CD4-positive, CD25-positive, alpha-beta regulatory T cell (primary cell): ENCODE data around the gene NFKB1. TPM values are rescaled to one million over a fixed set of nuclear protein-coding genes. Genes with fewer than 3 reads are reported as not detected.

Experiments
- ATAC-seq, 2 donors: fragments of 150-1000 bp; cut with Tn5 transposase; one replicate each; pipeline ENCODE4 v1.10.0; 2021; ENCODE audit warnings: low read depth in 2 of 2, moderate number of reproducible peaks in 2 of 2, moderate library complexity in 1 of 2
- DNase-seq, 3 donors: peaks; one replicate each; pipeline versions ENCODE4 v3.0.0 to v3.0.0-alpha.2; 2012 to 2022; ENCODE audit warnings: mixed read lengths in 1 of 3
- H3K27ac ChIP-seq: one replicate; pipeline ENCODE4 v1.7.0; 2013; ENCODE audit warnings: mild to moderate bottlenecking, low read length; ENCODE audit not compliant: insufficient read depth, poor library complexity, severe bottlenecking
- H3K27me3 ChIP-seq: one replicate; pipeline ENCODE4 v1.7.0; 2013; ENCODE audit warnings: low read length; ENCODE audit not compliant: control insufficient read depth, insufficient read depth
- H3K36me3 ChIP-seq: one replicate; pipeline ENCODE4 v1.7.0; 2013; ENCODE audit warnings: mild to moderate bottlenecking, low read length, moderate library complexity; ENCODE audit not compliant: control insufficient read depth, insufficient read depth
- H3K4me1 ChIP-seq: 2 replicates; pipeline ENCODE4 v1.7.0; 2013; ENCODE audit warnings: mild to moderate bottlenecking, low read length; ENCODE audit not compliant: insufficient read depth, control insufficient read depth, poor library complexity, severe bottlenecking
- H3K4me3 ChIP-seq: one replicate; pipeline ENCODE4 v1.7.0; 2013; ENCODE audit warnings: low read depth, mild to moderate bottlenecking, low read length, moderate library complexity
- H3K9me3 ChIP-seq, 2 experiments: 1 replicate in 1 of 2; 2 replicates in 1 of 2; pipeline ENCODE4 v1.7.0; 2013; ENCODE audit warnings: low read length in 2 of 2, mild to moderate bottlenecking in 1 of 2, moderate library complexity in 1 of 2; ENCODE audit not compliant: control insufficient read depth in 2 of 2
- H3K27ac Mint-ChIP-seq, 3 donors: one replicate each; pipeline ENCODE4 v1.8.0; 2020 to 2022; ENCODE audit warnings: mild to moderate bottlenecking in 3 of 3, mixed read lengths in 3 of 3, moderate library complexity in 2 of 3
- H3K27me3 Mint-ChIP-seq: one replicate; pipeline ENCODE4 v1.8.0; 2022; ENCODE audit warnings: mild to moderate bottlenecking, mixed read lengths
- H3K36me3 Mint-ChIP-seq: one replicate; pipeline ENCODE4 v1.8.0; 2020; ENCODE audit warnings: mixed read lengths
- H3K4me1 Mint-ChIP-seq, 4 donors: one replicate each; pipeline ENCODE4 v1.8.0; 2020 to 2022; ENCODE audit warnings: mixed read lengths in 4 of 4, mild to moderate bottlenecking in 1 of 4
- H3K4me3 Mint-ChIP-seq, 4 donors: one replicate each; pipeline ENCODE4 v1.8.0; 2020 to 2022; ENCODE audit warnings: mild to moderate bottlenecking in 4 of 4, mixed read lengths in 4 of 4, moderate library complexity in 3 of 4
- H3K9me3 Mint-ChIP-seq, 7 donors: one replicate each; pipeline ENCODE4 v1.8.0; 2020 to 2022; ENCODE audit warnings: mixed read lengths in 7 of 7, mild to moderate bottlenecking in 3 of 7, moderate library complexity in 2 of 7
- polyA plus RNA-seq, 4 donors: library from polyadenylated mRNA; unstranded; fragments of 300-500 nt; fragmentation: Illumina TruSeq; gene quantifications; one replicate each; pipeline ENCODE4 v1.2.3, GENCODE V29; 2021
- total RNA-seq: library from RNA; stranded (reverse); gene quantifications from one replicate; pipeline ENCODE4 v1.2.3, GENCODE V29; 2022

Gene NFKB1
- total and polyA plus RNA-seq, 5 donors from 2014 or later: 9.2 to 152 (median 15.4) TPM

GRCh38 chr4:102505708-102506107 is 4.5 kb downstream of the NFKB1 start:
- Mint-ChIP-seq H3K27ac (no peak overlapping the region), H3K36me3 (peaks cover 9% of the 10 kb centered on the region), H3K27me3 (peaks cover 7% of the 10 kb centered on the region), H3K9me3 (no peaks in the 10 kb centered on the region), H3K4me1 (peaks cover 44 to 67% (median 58%) of the 10 kb centered on the region in 4 donors), H3K4me3 (no peak overlapping the region)
- ATAC-seq (no peak), DNase-seq (no peak)
- Histone ChIP-seq H3K27me3 (no peaks in the 10 kb centered on the region), H3K36me3 (peaks cover 3% of the 10 kb centered on the region), H3K9me3 (no peaks in the 10 kb centered on the region), H3K27ac (no peak overlapping the region), H3K4me1 (peaks cover 40% of the 10 kb centered on the region), H3K4me3 (peak overlapping the region; percentile 99)

GRCh38 chr4:102506523-102506922 is 5.4 kb downstream of the NFKB1 start:
- Mint-ChIP-seq H3K36me3 (peaks cover 15% of the 10 kb centered on the region), H3K9me3 (no peaks in the 10 kb centered on the region), H3K4me3 (peak overlapping the region in 2 of 4 donors; percentile 11 to 23), H3K27me3 (peaks cover 7% of the 10 kb centered on the region), H3K4me1 (peaks cover 50 to 73% (median 63%) of the 10 kb centered on the region in 4 donors), H3K27ac (peak overlapping the region in 2 of 3 donors; percentile 17 to 76)
- H3K4me3 ChIP-seq: no peak overlapping the region
- DNase-seq: no peak
- peaks cover 38% of the 10 kb centered on the region for H3K4me1 ChIP-seq
- ATAC-seq: no peak
- H3K36me3 ChIP-seq: peaks cover 7% of the 10 kb centered on the region
- H3K9me3 ChIP-seq: no peaks in the 10 kb centered on the region
- H3K27me3 ChIP-seq: no peaks in the 10 kb centered on the region
- H3K27ac ChIP-seq: no peak overlapping the region

- Histone ChIP-seq H3K4me3 (no peak overlapping the region), H3K27ac (no peak overlapping the region), H3K9me3 (peaks cover 0 to 11% of the 10 kb centered on the region in 2 experiments), H3K36me3 (peaks cover 19% of the 10 kb centered on the region), H3K4me1 (peaks cover 8% of the 10 kb centered on the region), H3K27me3 (no peaks in the 10 kb centered on the region)
- no peak overlapping the region for H3K4me3 Mint-ChIP-seq
- no peak overlapping the region for H3K27ac Mint-ChIP-seq
- H3K27me3 Mint-ChIP-seq: no peaks in the 10 kb centered on the region
- ATAC-seq: no peak
- peaks cover 45 to 64% (median 53%) of the 10 kb centered on the region in 4 donors for H3K4me1 Mint-ChIP-seq
- H3K36me3 Mint-ChIP-seq: peaks cover 40% of the 10 kb centered on the region
- DNase-seq: no peak
- H3K9me3 Mint-ChIP-seq: peaks cover 3 to 19% (median 10%) of the 10 kb centered on the region in 7 donors
These were observed 10.9 kb downstream of the NFKB1 start for GRCh38 chr4:102511830-102512605.

GRCh38 chr4:102514298-102514964 is 13.3 kb downstream of the NFKB1 start:
- no peak overlapping the region for H3K4me3 Mint-ChIP-seq
- H3K9me3 ChIP-seq: peaks cover 0 to 11% of the 10 kb centered on the region in 2 experiments
- no peak overlapping the region for H3K27ac ChIP-seq
- DNase-seq: no peak
- ATAC-seq: no peak
- peaks cover 4% of the 10 kb centered on the region for H3K27me3 Mint-ChIP-seq
- peaks cover 13% of the 10 kb centered on the region for H3K4me1 ChIP-seq
- H3K9me3 Mint-ChIP-seq: peaks cover 3 to 20% (median 10%) of the 10 kb centered on the region in 7 donors
- H3K36me3 ChIP-seq: peaks cover 19% of the 10 kb centered on the region
- peaks cover 40% of the 10 kb centered on the region for H3K36me3 Mint-ChIP-seq
- peaks cover 48 to 65% (median 56%) of the 10 kb centered on the region in 4 donors for H3K4me1 Mint-ChIP-seq
- H3K27ac Mint-ChIP-seq: peak overlapping the region in 1 of 3 donors; percentile 18
- no peaks in the 10 kb centered on the region for H3K27me3 ChIP-seq
- H3K4me3 ChIP-seq: no peak overlapping the region

- H3K4me3 ChIP-seq: no peak overlapping the region
- H3K4me1 Mint-ChIP-seq: peaks cover 48 to 71% (median 57%) of the 10 kb centered on the region in 4 donors
- no peak for DNase-seq
- no peak overlapping the region for H3K27ac ChIP-seq
- peaks cover 0 to 11% of the 10 kb centered on the region in 2 experiments for H3K9me3 ChIP-seq
- H3K4me3 Mint-ChIP-seq: peak overlapping the region in 1 of 4 donors; percentile 13
- no peak for ATAC-seq
- no peaks in the 10 kb centered on the region for H3K27me3 ChIP-seq
- H3K9me3 Mint-ChIP-seq: peaks cover 3 to 20% (median 10%) of the 10 kb centered on the region in 7 donors
- peaks cover 22% of the 10 kb centered on the region for H3K36me3 Mint-ChIP-seq
- peaks cover 8% of the 10 kb centered on the region for H3K36me3 ChIP-seq
- peak overlapping the region in 2 of 3 donors; percentile 90 to 93 for H3K27ac Mint-ChIP-seq
- H3K4me1 ChIP-seq: peaks cover 22% of the 10 kb centered on the region
- H3K27me3 Mint-ChIP-seq: peaks cover 4% of the 10 kb centered on the region
These were observed 16.6 kb downstream of the NFKB1 start for GRCh38 chr4:102517753-102518152.

- H3K27me3 Mint-ChIP-seq: peaks cover 4% of the 10 kb centered on the region
- H3K27ac Mint-ChIP-seq: peak overlapping the region; percentile 86 to 93 (median 90)
- no peaks in the 10 kb centered on the region for H3K27me3 ChIP-seq
- DNase-seq (peak in 2 of 3 donors; percentile 53 to 66), ATAC-seq (peak; percentile 67 to 71)
- peak overlapping the region; percentile 54 for H3K4me3 ChIP-seq
- H3K4me1 ChIP-seq: peaks cover 27% of the 10 kb centered on the region
- peaks cover 3 to 20% (median 10%) of the 10 kb centered on the region in 7 donors for H3K9me3 Mint-ChIP-seq
- peak overlapping the region; percentile 19 to 59 (median 26) for H3K4me3 Mint-ChIP-seq
- peak overlapping the region; percentile 66 for H3K27ac ChIP-seq
- H3K36me3 Mint-ChIP-seq: peaks cover 22% of the 10 kb centered on the region
- H3K4me1 Mint-ChIP-seq: peaks cover 54 to 78% (median 62%) of the 10 kb centered on the region in 4 donors
- peaks cover 0 to 11% of the 10 kb centered on the region in 2 experiments for H3K9me3 ChIP-seq
- peaks cover 8% of the 10 kb centered on the region for H3K36me3 ChIP-seq
These were observed 17.6 kb downstream of the NFKB1 start for GRCh38 chr4:102518703-102519131.

- H3K27me3 Mint-ChIP-seq: peaks cover 4% of the 10 kb centered on the region
- Histone ChIP-seq H3K36me3 (peaks cover 8% of the 10 kb centered on the region), H3K27ac (peak overlapping the region; percentile 58), H3K27me3 (no peaks in the 10 kb centered on the region), H3K4me3 (peak overlapping the region; percentile 13), H3K9me3 (peaks cover 0 to 11% of the 10 kb centered on the region in 2 experiments), H3K4me1 (peaks cover 27% of the 10 kb centered on the region)
- peak overlapping the region in 1 of 4 donors; percentile 5 for H3K4me3 Mint-ChIP-seq
- H3K9me3 Mint-ChIP-seq: peaks cover 3 to 15% (median 5%) of the 10 kb centered on the region in 7 donors
- ATAC-seq (no peak), DNase-seq (no peak)
- peaks cover 53 to 74% (median 64%) of the 10 kb centered on the region in 4 donors for H3K4me1 Mint-ChIP-seq
- peak overlapping the region; percentile 38 to 82 (median 65) for H3K27ac Mint-ChIP-seq
- H3K36me3 Mint-ChIP-seq: peaks cover 17% of the 10 kb centered on the region
These were observed 18.8 kb downstream of the NFKB1 start for GRCh38 chr4:102519925-102520324.
